ENCODE data around the gene FLRT2. TPM values are rescaled to one million over a fixed set of nuclear protein-coding genes. Genes with fewer than 3 reads are reported as not detected.

The FLRT2 gene
- total RNA-seq, 1 donor = 39.1 TPM

- no peak for DNase-seq (ENCODE audit: insufficient read length, low spot score, missing footprints)
- Histone ChIP-seq H3K4me3 (ENCODE audit: insufficient read depth, low read length) (no peak overlapping the region), H3K36me3 (ENCODE audit: insufficient read depth, low read length) (no peaks in the 10 kb centered on the region), H2AFZ (ENCODE audit: low read length) (peak overlapping the region; percentile 66), H3K9me3 (ENCODE audit: low read depth, low read length) (no peaks in the 10 kb centered on the region), H3K27me3 (ENCODE audit: insufficient read depth, low read length) (no peaks in the 10 kb centered on the region), H4K20me1 (ENCODE audit: insufficient read depth, low read length) (no peaks in the 10 kb centered on the region), H3K4me2 (ENCODE audit: insufficient read depth, low read length) (no peak overlapping the region), H3K79me2 (ENCODE audit: insufficient read depth, low read length) (no peaks in the 10 kb centered on the region), H3K4me1 (ENCODE audit: insufficient read depth, low read length) (peaks cover 23% of the 10 kb centered on the region), H3K27ac (ENCODE audit: low read depth, low read length) (no peak overlapping the region)
- TF ChIP-seq, protein P1, sequence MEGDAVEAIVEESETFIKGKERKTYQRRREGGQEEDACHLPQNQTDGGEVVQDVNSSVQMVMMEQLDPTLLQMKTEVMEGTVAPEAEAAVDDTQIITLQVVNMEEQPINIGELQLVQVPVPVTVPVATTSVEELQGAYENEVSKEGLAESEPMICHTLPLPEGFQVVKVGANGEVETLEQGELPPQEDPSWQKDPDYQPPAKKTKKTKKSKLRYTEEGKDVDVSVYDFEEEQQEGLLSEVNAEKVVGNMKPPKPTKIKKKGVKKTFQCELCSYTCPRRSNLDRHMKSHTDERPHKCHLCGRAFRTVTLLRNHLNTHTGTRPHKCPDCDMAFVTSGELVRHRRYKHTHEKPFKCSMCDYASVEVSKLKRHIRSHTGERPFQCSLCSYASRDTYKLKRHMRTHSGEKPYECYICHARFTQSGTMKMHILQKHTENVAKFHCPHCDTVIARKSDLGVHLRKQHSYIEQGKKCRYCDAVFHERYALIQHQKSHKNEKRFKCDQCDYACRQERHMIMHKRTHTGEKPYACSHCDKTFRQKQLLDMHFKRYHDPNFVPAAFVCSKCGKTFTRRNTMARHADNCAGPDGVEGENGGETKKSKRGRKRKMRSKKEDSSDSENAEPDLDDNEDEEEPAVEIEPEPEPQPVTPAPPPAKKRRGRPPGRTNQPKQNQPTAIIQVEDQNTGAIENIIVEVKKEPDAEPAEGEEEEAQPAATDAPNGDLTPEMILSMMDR (IDR thresholded peaks at IDR 0.05; ENCODE audit: extremely low read depth, low read depth, low read length) = no peak
Observed at GRCh38 chr14:85483652-85484051, 46.3 kb upstream of the FLRT2 start.

DNA sequence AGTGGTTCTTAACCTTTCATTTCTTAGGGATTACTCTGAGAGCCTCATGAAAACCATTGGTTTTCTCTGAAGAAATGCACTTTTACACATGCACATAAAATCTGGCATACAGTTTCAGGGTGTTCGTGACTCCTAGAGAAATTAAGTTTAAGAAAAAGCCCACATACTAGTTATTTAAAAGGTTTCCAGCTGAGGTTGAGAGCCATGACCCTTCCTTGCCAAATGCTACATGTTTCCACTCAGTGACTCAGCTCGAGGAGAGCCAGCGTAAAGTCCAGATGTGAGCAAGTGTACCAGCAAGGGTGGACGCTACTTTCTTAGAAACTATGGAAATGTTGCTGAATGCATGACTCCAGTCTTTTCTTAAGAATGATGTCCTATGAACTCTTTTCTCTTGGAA is 42.7 kb upstream of the FLRT2 start:
- H4K20me1 ChIP-seq (ENCODE audit: insufficient read depth, low read length) = no peaks in the 10 kb centered on the region
- H3K4me3 ChIP-seq (ENCODE audit: insufficient read depth, low read length) = no peak overlapping the region
- H3K27me3 ChIP-seq (ENCODE audit: insufficient read depth, low read length) = no peaks in the 10 kb centered on the region
- H3K4me2 ChIP-seq (ENCODE audit: insufficient read depth, low read length) = peak overlapping the region; percentile 52
- no peaks in the 10 kb centered on the region for H3K36me3 ChIP-seq (ENCODE audit: insufficient read depth, low read length)
- peak; percentile 75 for DNase-seq (ENCODE audit: insufficient read length, low spot score, missing footprints)
- H3K79me2 ChIP-seq (ENCODE audit: insufficient read depth, low read length) = no peaks in the 10 kb centered on the region
- no peaks in the 10 kb centered on the region for H3K9me3 ChIP-seq (ENCODE audit: low read depth, low read length)
- peaks cover 23% of the 10 kb centered on the region for H3K4me1 ChIP-seq (ENCODE audit: insufficient read depth, low read length)
- peak overlapping the region; percentile 36 for H2AFZ ChIP-seq (ENCODE audit: low read length)
- peak overlapping the region; percentile 56 for H3K27ac ChIP-seq (ENCODE audit: low read depth, low read length)
- TF ChIP-seq, protein P1 (IDR thresholded peaks at IDR 0.05; ENCODE audit: extremely low read depth, low read depth, low read length) = no peak

- DNase-seq (ENCODE audit: insufficient read length, low spot score, missing footprints) = no peak
- no peaks in the 10 kb centered on the region for H3K9me3 ChIP-seq (ENCODE audit: low read depth, low read length)
- TF ChIP-seq, protein P1 (IDR thresholded peaks at IDR 0.05; ENCODE audit: extremely low read depth, low read depth, low read length) = no peak
- H2AFZ ChIP-seq (ENCODE audit: low read length) = no peak overlapping the region
- H3K27me3 ChIP-seq (ENCODE audit: insufficient read depth, low read length) = no peaks in the 10 kb centered on the region
- H3K27ac ChIP-seq (ENCODE audit: low read depth, low read length) = no peak overlapping the region
- no peaks in the 10 kb centered on the region for H3K36me3 ChIP-seq (ENCODE audit: insufficient read depth, low read length)
- no peaks in the 10 kb centered on the region for H4K20me1 ChIP-seq (ENCODE audit: insufficient read depth, low read length)
- H3K4me1 ChIP-seq (ENCODE audit: insufficient read depth, low read length) = no peaks in the 10 kb centered on the region
- H3K79me2 ChIP-seq (ENCODE audit: insufficient read depth, low read length) = no peaks in the 10 kb centered on the region
- no peak overlapping the region for H3K4me3 ChIP-seq (ENCODE audit: insufficient read depth, low read length)
- H3K4me2 ChIP-seq (ENCODE audit: insufficient read depth, low read length) = no peak overlapping the region
Observed at GRCh38 chr14:85501751-85502150, 28.2 kb upstream of the FLRT2 start.

- H4K20me1 ChIP-seq (ENCODE audit: insufficient read depth, low read length) = no peaks in the 10 kb centered on the region
Observed at GRCh38 chr14:85508863-85509262, 21.1 kb upstream of the FLRT2 start.

More at GRCh38 chr14:85508863-85509262, 21.1 kb upstream of the FLRT2 start:
- H3K4me3 ChIP-seq (ENCODE audit: insufficient read depth, low read length) = no peak overlapping the region
- H3K27me3 ChIP-seq (ENCODE audit: insufficient read depth, low read length) = no peaks in the 10 kb centered on the region
- H3K36me3 ChIP-seq (ENCODE audit: insufficient read depth, low read length) = no peaks in the 10 kb centered on the region
- H3K4me2 ChIP-seq (ENCODE audit: insufficient read depth, low read length) = no peak overlapping the region
- no peaks in the 10 kb centered on the region for H3K4me1 ChIP-seq (ENCODE audit: insufficient read depth, low read length)
- no peak overlapping the region for H3K27ac ChIP-seq (ENCODE audit: low read depth, low read length)
- no peak for DNase-seq (ENCODE audit: insufficient read length, low spot score, missing footprints)
- H3K79me2 ChIP-seq (ENCODE audit: insufficient read depth, low read length) = no peaks in the 10 kb centered on the region
- H3K9me3 ChIP-seq (ENCODE audit: low read depth, low read length) = no peaks in the 10 kb centered on the region
- H2AFZ ChIP-seq (ENCODE audit: low read length) = no peak overlapping the region
- TF ChIP-seq, protein P1 (IDR thresholded peaks at IDR 0.05; ENCODE audit: extremely low read depth, low read depth, low read length) = no peak
